ENCODE data around the gene RIMBP3C.

DNA sequence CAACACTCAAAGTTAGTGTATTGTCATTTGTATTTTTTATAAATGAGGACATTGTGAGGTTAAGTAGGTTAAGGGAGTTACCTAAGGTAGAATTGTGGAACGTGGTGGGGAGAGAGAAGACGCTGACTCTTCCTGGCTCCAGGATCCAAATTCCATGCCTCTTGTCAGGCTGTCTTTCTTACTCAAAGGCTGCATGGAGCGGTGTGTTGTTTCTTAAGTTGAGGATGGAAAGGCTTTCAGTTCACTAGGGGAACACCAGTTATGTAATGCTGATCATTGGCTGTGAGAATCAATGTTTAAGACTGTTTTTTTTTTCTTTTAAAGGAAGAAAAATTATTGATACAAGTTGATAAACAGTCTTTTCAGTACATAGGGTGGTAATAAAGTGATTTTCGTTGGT lies 19.1 kb upstream of the RIMBP3C start:
- TF ChIP-seq, protein P1, sequence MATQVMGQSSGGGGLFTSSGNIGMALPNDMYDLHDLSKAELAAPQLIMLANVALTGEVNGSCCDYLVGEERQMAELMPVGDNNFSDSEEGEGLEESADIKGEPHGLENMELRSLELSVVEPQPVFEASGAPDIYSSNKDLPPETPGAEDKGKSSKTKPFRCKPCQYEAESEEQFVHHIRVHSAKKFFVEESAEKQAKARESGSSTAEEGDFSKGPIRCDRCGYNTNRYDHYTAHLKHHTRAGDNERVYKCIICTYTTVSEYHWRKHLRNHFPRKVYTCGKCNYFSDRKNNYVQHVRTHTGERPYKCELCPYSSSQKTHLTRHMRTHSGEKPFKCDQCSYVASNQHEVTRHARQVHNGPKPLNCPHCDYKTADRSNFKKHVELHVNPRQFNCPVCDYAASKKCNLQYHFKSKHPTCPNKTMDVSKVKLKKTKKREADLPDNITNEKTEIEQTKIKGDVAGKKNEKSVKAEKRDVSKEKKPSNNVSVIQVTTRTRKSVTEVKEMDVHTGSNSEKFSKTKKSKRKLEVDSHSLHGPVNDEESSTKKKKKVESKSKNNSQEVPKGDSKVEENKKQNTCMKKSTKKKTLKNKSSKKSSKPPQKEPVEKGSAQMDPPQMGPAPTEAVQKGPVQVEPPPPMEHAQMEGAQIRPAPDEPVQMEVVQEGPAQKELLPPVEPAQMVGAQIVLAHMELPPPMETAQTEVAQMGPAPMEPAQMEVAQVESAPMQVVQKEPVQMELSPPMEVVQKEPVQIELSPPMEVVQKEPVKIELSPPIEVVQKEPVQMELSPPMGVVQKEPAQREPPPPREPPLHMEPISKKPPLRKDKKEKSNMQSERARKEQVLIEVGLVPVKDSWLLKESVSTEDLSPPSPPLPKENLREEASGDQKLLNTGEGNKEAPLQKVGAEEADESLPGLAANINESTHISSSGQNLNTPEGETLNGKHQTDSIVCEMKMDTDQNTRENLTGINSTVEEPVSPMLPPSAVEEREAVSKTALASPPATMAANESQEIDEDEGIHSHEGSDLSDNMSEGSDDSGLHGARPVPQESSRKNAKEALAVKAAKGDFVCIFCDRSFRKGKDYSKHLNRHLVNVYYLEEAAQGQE (IDR thresholded peaks at IDR 0.05; ENCODE audit: insufficient read depth in 1 of 2, low read depth in 2 of 2, low read length in 2 of 2), result no peak
- TF ChIP-seq POLR2AphosphoS5 (IDR thresholded peaks at IDR 0.05; ENCODE audit: low read depth, low read length), result no peak
- TF ChIP-seq SIN3A (IDR thresholded peaks at IDR 0.05; ENCODE audit: borderline replicate concordance, insufficient read depth, low read length), result no peak
